ENCODE data around the gene COA3.

DNA sequence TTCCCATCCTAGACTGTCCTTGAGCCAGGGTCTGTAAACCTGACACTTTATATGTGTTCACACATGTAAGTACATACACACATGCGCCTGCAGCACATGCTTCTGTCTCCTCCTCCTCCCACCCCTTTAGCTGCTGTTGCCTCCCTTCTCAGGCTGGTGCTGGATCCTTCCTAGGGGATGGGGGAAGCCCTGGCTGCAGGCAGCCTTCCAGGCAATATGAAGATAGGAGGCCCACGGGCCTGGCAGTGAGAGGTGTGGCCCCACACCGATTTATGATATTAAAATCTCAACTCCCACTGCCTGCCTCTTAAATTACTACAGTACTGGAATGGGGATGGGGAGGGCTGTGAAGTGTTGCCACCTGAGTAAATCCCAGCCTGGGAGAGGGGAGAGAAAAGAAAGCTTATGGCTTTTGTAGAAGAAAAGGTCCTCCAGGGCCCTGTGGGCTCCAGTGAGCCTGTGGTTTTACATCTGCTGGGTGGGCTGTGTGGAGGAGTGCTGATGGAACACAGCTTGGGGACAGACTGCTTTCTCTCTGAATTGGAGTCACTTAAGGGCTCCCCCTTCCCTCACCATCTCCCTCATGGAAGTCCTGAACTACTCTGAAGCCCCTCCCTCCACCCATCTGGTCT lies 19.1 kb downstream of the COA3 start:
- TF ChIP-seq POLR2AphosphoS5 (IDR thresholded peaks at IDR 0.05; ENCODE audit: low read depth, low read length), result no peak
- TF ChIP-seq POLR2A (IDR thresholded peaks at IDR 0.05; ENCODE audit: low read depth, low read length), result no peak
- TF ChIP-seq TAF1 (IDR thresholded peaks at IDR 0.05; ENCODE audit: borderline replicate concordance, low read depth, low read length), result no peak

Data from GM12892 (cell line).